ENCODE results near the gene CD82.

Gene CD82

GRCh38 chr11:44578279-44578678 is 12.8 kb downstream of the CD82 start:
- DNase-seq: no peak

GRCh38 chr11:44579302-44579761 is 13.9 kb downstream of the CD82 start:
- DNase-seq: no peak

GRCh38 chr11:44580701-44581100 is 15.2 kb downstream of the CD82 start:
- no peak for DNase-seq

- no peak for DNase-seq
Measured at GRCh38 chr11:44581246-44581645, 15.8 kb downstream of the CD82 start.

- no peak for DNase-seq
Measured at GRCh38 chr11:44582641-44583352, 17.3 kb downstream of the CD82 start.

- no peak for DNase-seq
Measured at GRCh38 chr11:44583353-44583669, 17.8 kb downstream of the CD82 start.

GRCh38 chr11:44585421-44585820 is 20.0 kb downstream of the CD82 start:
- no peak for DNase-seq

- DNase-seq: no peak
Measured at GRCh38 chr11:44589301-44589700, 23.8 kb downstream of the CD82 start.

GRCh38 chr11:44590769-44591168 is 25.3 kb downstream of the CD82 start:
- no peak for DNase-seq

- DNase-seq: no peak
Measured at GRCh38 chr11:44591557-44591956, 26.1 kb downstream of the CD82 start.

- no peak for DNase-seq
Measured at GRCh38 chr11:44592125-44592940, 26.9 kb downstream of the CD82 start.

- no peak for DNase-seq
Measured at GRCh38 chr11:44593251-44593650, 27.8 kb downstream of the CD82 start.

- DNase-seq: no peak
Measured at GRCh38 chr11:44595006-44595405, 29.5 kb downstream of the CD82 start.

GRCh38 chr11:44595964-44596381 is 30.5 kb downstream of the CD82 start:
- no peak for DNase-seq

GRCh38 chr11:44596525-44597276 is 31.2 kb downstream of the CD82 start:
- DNase-seq: no peak

- no peak for DNase-seq
Measured at GRCh38 chr11:44597358-44598012, 32.0 kb downstream of the CD82 start.

GRCh38 chr11:44598831-44599230 is 33.4 kb downstream of the CD82 start:
- DNase-seq: no peak

GRCh38 chr11:44600261-44600660 is 34.8 kb downstream of the CD82 start:
- no peak for DNase-seq

GRCh38 chr11:44600839-44601383 is 35.4 kb downstream of the CD82 start:
- DNase-seq: no peak

- DNase-seq: no peak
Measured at GRCh38 chr11:44601471-44602370, 36.3 kb downstream of the CD82 start.

- no peak for DNase-seq
Measured at GRCh38 chr11:44602891-44603310, 37.4 kb downstream of the CD82 start.

- DNase-seq: no peak
Measured at GRCh38 chr11:44604171-44604581, 38.7 kb downstream of the CD82 start.

All from NCI-H1436 treated with DMSO at 0.1 percent for 48 hours (cell line).